ENCODE data around the gene MC3R.

The MC3R gene

DNA sequence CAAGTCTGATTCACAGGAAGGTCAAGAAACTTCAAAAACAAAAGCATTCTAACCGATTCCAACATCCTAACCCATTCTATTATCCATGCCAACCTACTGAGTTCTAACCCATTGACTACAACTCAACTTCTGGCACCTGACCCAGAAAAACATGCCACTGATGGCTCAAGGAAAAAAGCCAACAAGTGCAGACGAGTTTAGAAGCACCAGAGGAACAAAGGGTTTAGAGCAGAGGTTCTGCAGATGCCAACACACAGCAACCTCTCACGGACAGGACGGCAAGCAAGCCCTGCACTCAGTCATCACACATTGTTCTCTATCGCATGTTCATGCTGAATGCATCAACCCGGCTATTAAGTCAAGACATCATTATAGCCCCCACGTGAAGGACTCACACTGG, 25.2 kb upstream of the MC3R start:
- TF ChIP-seq, protein P1, sequence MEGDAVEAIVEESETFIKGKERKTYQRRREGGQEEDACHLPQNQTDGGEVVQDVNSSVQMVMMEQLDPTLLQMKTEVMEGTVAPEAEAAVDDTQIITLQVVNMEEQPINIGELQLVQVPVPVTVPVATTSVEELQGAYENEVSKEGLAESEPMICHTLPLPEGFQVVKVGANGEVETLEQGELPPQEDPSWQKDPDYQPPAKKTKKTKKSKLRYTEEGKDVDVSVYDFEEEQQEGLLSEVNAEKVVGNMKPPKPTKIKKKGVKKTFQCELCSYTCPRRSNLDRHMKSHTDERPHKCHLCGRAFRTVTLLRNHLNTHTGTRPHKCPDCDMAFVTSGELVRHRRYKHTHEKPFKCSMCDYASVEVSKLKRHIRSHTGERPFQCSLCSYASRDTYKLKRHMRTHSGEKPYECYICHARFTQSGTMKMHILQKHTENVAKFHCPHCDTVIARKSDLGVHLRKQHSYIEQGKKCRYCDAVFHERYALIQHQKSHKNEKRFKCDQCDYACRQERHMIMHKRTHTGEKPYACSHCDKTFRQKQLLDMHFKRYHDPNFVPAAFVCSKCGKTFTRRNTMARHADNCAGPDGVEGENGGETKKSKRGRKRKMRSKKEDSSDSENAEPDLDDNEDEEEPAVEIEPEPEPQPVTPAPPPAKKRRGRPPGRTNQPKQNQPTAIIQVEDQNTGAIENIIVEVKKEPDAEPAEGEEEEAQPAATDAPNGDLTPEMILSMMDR (IDR thresholded peaks at IDR 0.05; ENCODE audit: low read depth, low read length): no peak
- H3K4me3 ChIP-seq (ENCODE audit: low read depth, low read length): no peak overlapping the region

DNA sequence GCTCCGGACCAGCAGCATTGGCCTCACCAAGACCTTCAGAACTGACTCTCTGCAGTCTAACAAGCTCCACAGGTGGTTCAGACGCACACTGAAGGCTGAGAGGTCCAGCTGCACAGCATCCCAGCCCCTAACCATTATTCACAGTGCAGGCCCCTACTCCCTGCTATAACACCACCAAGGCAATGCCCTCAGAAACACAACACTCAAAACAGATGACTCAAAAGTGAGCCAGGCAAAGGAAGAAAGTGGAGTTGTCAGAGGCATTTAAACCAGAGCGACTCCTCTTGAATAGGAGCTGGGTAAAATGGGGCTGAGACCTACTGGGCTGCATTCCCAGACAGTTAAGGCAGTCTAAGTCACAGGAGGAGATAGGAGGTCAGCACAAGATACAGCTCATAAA, 20.5 kb upstream of the MC3R start:
- no peak overlapping the region for H3K4me3 ChIP-seq (ENCODE audit: low read depth, low read length)

DNA sequence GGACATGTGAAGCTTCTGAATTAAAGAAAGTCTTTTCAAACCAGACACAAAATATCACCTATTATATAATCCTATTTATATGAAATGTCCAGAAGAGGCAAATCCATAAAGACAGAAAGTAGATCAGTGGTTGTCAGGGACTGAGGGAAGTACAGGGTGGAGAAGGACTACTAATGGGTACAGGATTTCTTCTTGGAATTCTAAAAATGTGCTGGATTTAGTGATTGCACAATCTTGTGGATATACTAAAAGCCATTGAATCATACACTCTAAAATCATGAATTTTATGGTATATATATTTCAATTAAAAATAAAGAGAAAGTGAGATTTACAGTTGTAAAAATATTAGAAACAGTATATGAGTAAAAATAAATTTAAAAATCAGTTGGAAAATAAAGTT, 18.7 kb upstream of the MC3R start:
- no peak overlapping the region for H3K4me3 ChIP-seq (ENCODE audit: low read depth, low read length)
- TF ChIP-seq, protein P1 (IDR thresholded peaks at IDR 0.05; ENCODE audit: low read depth, low read length): no peak

More for the DNA sequence above, 20.5 kb upstream of the MC3R start:
- TF ChIP-seq, protein P1 (IDR thresholded peaks at IDR 0.05; ENCODE audit: low read depth, low read length): no peak

DNA sequence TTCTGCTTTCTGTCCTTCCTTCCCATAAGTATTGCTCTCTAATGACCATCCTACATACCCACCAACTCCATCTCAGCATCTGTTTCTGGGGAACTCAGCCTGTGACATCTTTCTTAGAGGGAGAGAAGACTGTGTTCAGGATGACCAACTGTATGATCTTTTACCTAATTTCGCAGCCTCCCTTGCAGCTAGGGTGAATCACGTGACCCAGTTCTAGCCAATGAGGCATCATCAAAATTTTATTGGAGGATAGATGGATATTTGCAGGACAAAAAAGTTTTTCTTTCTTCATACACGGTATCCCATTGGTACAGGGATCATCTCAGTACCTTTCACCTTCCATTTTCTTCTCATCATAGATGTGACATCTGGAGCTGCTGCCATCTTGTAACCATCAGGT, 14.4 kb upstream of the MC3R start:
- TF ChIP-seq, protein P1 (IDR thresholded peaks at IDR 0.05; ENCODE audit: low read depth, low read length): no peak
- H3K4me3 ChIP-seq (ENCODE audit: low read depth, low read length): no peak overlapping the region

DNA sequence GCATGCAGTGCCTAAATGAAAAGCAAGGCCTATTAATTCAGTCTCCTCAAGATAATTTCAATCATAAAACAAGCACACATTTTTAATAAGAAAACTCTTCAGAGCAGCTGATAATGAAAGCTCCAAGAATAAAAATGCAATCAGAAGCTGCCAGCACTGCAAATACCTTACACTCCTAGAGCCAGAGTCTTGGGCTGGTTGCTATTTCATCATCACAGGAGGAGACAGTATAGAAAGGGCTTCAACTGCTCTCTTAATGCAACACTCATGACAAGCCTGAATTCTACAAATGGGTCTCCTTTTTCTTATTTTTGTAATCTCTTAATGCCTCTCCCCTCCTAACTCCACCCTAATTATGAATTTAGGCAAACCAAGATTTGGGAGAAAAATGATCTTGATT, 11.2 kb upstream of the MC3R start:
- TF ChIP-seq, protein P1 (IDR thresholded peaks at IDR 0.05; ENCODE audit: low read depth, low read length): no peak
- no peak overlapping the region for H3K4me3 ChIP-seq (ENCODE audit: low read depth, low read length)

DNA sequence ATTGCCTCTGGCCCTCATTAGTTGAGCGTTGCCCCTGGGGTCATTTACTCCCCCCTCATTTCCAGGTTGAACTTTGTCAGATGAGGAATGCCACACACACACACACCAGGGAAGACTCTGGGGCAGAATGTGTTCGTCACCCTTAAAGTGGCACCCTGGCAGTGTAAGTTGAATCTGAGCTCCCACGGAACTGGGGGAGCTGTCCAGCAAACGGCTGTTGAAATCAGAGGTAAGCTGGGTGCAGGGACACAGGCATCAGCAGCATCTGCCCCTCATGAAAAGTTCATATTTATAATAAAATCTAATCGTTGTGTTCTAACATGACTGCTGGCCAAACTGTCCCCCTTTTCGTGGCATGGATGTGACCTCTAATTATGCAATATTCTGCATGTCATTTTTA, 4.3 kb upstream of the MC3R start:
- TF ChIP-seq, protein P1 (IDR thresholded peaks at IDR 0.05; ENCODE audit: low read depth, low read length): no peak
- no peak overlapping the region for H3K4me3 ChIP-seq (ENCODE audit: low read depth, low read length)

DNA sequence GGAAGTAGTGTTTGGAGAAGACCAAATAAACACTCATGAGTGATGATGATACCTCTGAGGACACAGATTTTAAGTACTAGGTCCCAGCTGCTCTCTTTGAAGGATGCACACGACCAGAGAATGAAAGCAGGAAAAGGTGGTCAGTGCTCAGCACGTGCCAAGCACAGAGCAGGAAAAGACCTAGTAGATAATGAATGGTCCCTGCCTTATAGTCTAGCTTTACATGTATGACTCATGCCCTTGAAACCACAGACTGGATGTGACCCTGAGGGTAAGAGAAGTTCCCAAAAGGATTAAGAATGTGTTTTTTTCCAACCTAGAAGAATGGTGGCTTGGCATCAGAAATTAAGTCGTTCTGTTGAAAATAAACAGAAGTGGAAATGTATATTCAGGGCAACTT, 2.8 kb upstream of the MC3R start:
- TF ChIP-seq, protein P1 (IDR thresholded peaks at IDR 0.05; ENCODE audit: low read depth, low read length): no peak
- no peak overlapping the region for H3K4me3 ChIP-seq (ENCODE audit: low read depth, low read length)
